NCI-H446 (cell line): ENCODE data around the gene KRTAP10-10.
"Not testable (repeated sequence)": the region's sequence is repeated elsewhere in the genome, so short reads cannot be mapped to it uniquely, and the experiment has no call there.

Experiments
- DNase-seq, 2 experiments: peaks; one replicate each; lab custom pipeline; 2025; lab: John Stamatoyannopoulos, UW

The KRTAP10-10 gene

GRCh38 chr21:44637018-44637850, at the start of gene KRTAP10-10:
TSS of gene KRTAP10-10 (plus strand) at chr21:44637356. CDS start at chr21:44637418, 62 bp downstream.
- peak in 1 of 2 experiments; percentile 44 for DNase-seq

GRCh38 chr21:44589094-44589493, 48.1 kb upstream of the KRTAP10-10 start:
- DNase-seq = no peak

GRCh38 chr21:44589586-44590305, 47.4 kb upstream of the KRTAP10-10 start:
- no peak for DNase-seq

GRCh38 chr21:44590311-44590721, 46.8 kb upstream of the KRTAP10-10 start:
- no peak for DNase-seq

GRCh38 chr21:44590897-44591800, 46.0 kb upstream of the KRTAP10-10 start:
- DNase-seq = not testable (repeated sequence)

GRCh38 chr21:44591801-44592130, 45.4 kb upstream of the KRTAP10-10 start:
- not testable (repeated sequence) for DNase-seq

GRCh38 chr21:44592446-44593311, 44.5 kb upstream of the KRTAP10-10 start, which contains the start of gene KRTAP10-6:
TSS of gene KRTAP10-6 (minus strand) at chr21:44592505. CDS start at chr21:44592484, 21 bp downstream.
- no peak for DNase-seq

- no peak for DNase-seq
Measured at GRCh38 chr21:44593598-44594405, 43.4 kb upstream of the KRTAP10-10 start.

- DNase-seq = no peak
Measured at GRCh38 chr21:44594406-44594916, 42.7 kb upstream of the KRTAP10-10 start.

- DNase-seq = no peak
Measured at GRCh38 chr21:44595524-44595923, 41.6 kb upstream of the KRTAP10-10 start.

- DNase-seq = no peak
Measured at GRCh38 chr21:44596068-44596725, 41.0 kb upstream of the KRTAP10-10 start.

- DNase-seq = no peak
Measured at GRCh38 chr21:44598061-44598460, 39.1 kb upstream of the KRTAP10-10 start.

GRCh38 chr21:44599264-44600029, 37.7 kb upstream of the KRTAP10-10 start:
- no peak for DNase-seq

- not testable (repeated sequence) for DNase-seq
Measured at GRCh38 chr21:44600118-44600978, 36.8 kb upstream of the KRTAP10-10 start, which contains the start of gene KRTAP10-7. TSS of gene KRTAP10-7 (plus strand) at chr21:44600597. CDS start at chr21:44600622, 25 bp downstream.

- not testable (repeated sequence) for DNase-seq
Measured at GRCh38 chr21:44601091-44601490, 36.1 kb upstream of the KRTAP10-10 start.

GRCh38 chr21:44601596-44602462, 35.3 kb upstream of the KRTAP10-10 start:
- no peak for DNase-seq
